HL-60 (cell line): Measurements from ENCODE around the gene SAMD9L.

Experiments
- CTCF ChIP-seq: IDR thresholded peaks from one replicate; pipeline ENCODE4 v1.5.1; 2011; ENCODE audit warnings: low read length, control low read depth, inconsistent platforms; ENCODE audit not compliant: insufficient read depth
- TF ChIP-seq, protein P1 (sequence below): IDR thresholded peaks from 2 replicates; pipeline ENCODE4 v1.6.1; 2012; ENCODE audit warnings: low read depth; ENCODE audit not compliant: insufficient replicate concordance

DNA sequence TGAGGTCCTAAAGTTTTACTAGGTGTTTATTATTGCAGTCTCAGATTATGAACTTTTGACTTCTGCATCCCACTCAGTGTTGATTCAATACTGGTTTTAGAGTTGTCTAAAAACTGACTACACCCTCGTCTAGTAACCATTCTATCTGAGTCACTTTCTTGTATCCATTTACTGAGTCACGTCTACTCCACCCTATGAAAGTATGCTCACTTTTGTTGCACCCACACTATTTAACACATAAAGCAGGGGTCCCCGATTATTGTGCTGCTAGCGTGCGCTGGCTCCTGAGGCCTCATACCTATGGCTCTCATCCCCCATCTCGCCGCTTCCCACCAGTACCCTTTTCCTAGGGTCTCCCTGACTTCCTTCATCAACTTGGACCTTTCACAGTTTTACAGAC is 32.4 kb downstream of the SAMD9L start:
- no peak for TF ChIP-seq CTCF
- TF ChIP-seq, protein P1, sequence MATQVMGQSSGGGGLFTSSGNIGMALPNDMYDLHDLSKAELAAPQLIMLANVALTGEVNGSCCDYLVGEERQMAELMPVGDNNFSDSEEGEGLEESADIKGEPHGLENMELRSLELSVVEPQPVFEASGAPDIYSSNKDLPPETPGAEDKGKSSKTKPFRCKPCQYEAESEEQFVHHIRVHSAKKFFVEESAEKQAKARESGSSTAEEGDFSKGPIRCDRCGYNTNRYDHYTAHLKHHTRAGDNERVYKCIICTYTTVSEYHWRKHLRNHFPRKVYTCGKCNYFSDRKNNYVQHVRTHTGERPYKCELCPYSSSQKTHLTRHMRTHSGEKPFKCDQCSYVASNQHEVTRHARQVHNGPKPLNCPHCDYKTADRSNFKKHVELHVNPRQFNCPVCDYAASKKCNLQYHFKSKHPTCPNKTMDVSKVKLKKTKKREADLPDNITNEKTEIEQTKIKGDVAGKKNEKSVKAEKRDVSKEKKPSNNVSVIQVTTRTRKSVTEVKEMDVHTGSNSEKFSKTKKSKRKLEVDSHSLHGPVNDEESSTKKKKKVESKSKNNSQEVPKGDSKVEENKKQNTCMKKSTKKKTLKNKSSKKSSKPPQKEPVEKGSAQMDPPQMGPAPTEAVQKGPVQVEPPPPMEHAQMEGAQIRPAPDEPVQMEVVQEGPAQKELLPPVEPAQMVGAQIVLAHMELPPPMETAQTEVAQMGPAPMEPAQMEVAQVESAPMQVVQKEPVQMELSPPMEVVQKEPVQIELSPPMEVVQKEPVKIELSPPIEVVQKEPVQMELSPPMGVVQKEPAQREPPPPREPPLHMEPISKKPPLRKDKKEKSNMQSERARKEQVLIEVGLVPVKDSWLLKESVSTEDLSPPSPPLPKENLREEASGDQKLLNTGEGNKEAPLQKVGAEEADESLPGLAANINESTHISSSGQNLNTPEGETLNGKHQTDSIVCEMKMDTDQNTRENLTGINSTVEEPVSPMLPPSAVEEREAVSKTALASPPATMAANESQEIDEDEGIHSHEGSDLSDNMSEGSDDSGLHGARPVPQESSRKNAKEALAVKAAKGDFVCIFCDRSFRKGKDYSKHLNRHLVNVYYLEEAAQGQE = no peak
